Stimulated activated CD8-positive, alpha-beta memory T cell treated with anti-CD3 and anti-CD28 coated beads, Interleukin-2, amount 100 ng/mL, for 1 hour (primary cell): ENCODE measurements around the gene HSPE1.
"Not testable (repeated sequence)": the region's sequence is repeated elsewhere in the genome, so short reads cannot be mapped to it uniquely, and the experiment has no call there.

Source experiments
- DNase-seq, 2 donors: peaks; one replicate each; pipeline ENCODE4 v3.0.0-alpha.2; 2020; ENCODE audit warnings: low read depth in 2 of 2

HSPE1 gene

GRCh38 chr2:197499594-197500502, at the start of gene HSPE1, which contains the start of gene HSPD1:
Gene HSPE1, plus strand, starts transcription at chr2:197500379. Its CDS starts 58 bp downstream, at chr2:197500437.
Gene HSPD1, minus strand, starts transcription at chr2:197499840. Its CDS starts 992 bp downstream, at chr2:197498848.
- peak; percentile 93 to 95 for DNase-seq

GRCh38 chr2:197450465-197450864, 49.7 kb upstream of the HSPE1 start:
- DNase-seq, result no peak

DNA sequence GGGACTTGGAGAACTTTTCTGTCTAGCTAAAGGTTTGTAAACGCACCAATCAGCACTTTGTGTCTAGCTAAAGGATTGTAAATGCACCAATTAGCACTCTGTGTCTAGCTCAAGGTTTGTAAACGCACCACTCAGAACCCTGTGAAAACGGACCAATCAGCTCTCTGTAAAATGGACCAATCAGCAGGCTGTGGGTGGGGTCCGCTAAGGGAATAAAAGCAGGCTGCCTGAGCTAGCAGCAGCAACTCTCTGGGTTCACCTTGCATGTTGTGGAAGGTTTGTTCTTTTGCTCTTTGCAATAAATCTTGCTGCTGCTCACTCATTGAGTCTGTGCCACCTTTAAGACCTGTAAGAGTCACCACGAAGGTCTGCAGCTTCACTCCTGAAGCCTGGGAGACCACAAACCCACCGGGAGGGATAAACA, 49.2 kb upstream of the HSPE1 start:
- not testable (repeated sequence) for DNase-seq

DNA sequence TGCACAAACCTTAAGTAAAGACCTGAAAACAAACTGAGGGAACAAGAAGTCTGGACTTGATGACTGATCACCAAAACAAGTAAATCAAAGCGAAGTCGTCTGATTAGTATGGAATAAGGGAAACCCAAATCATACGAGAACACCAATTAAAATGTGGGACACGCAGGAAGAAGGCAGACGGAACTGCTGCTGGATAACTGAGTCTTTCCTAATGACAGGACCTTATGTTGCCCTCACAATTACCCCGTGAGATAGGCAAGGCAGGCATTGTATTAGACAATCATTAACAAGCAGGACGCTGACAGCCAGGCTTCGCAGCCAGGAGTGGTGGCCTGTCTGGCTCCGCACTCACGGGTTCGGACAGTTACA, 47.4 kb upstream of the HSPE1 start:
- no peak for DNase-seq

- peak; percentile 95 to 96 for DNase-seq
Measured at GRCh38 chr2:197453123-197453913, 46.9 kb upstream of the HSPE1 start, which contains the start of gene COQ10B. Gene COQ10B, plus strand, starts transcription at chr2:197453552. Its CDS starts 9 bp downstream, at chr2:197453561.

- peak in 1 of 2 donors; percentile 41 for DNase-seq
Measured at GRCh38 chr2:197453914-197454398, 46.2 kb upstream of the HSPE1 start.

- no peak for DNase-seq
Measured at GRCh38 chr2:197454923-197455322, 45.3 kb upstream of the HSPE1 start.

- no peak for DNase-seq
Measured at GRCh38 chr2:197455428-197455827, 44.8 kb upstream of the HSPE1 start.

GRCh38 chr2:197460649-197461048, 39.5 kb upstream of the HSPE1 start:
- DNase-seq, result no peak

- DNase-seq, result no peak
Measured at GRCh38 chr2:197461057-197461456, 39.1 kb upstream of the HSPE1 start.

DNA sequence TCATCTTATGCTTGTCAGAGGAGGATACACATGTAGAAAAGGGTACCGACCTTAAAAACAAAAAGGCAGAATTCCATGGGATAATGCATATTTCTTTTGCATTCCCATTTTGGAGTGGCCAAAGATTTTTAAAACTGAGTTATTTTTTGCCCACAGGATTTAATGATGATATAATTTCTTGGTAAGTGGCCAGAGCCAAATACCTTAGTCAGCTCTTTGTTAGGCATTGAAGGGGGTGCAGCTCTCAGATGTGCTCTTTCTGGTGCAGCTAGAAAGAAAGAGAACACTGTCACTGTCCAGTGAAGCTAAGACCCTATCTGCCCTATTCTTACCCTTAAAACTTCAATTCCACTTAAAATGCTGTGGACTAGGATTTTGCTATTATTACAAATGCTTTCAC, 36.0 kb upstream of the HSPE1 start:
- DNase-seq, result no peak

DNA sequence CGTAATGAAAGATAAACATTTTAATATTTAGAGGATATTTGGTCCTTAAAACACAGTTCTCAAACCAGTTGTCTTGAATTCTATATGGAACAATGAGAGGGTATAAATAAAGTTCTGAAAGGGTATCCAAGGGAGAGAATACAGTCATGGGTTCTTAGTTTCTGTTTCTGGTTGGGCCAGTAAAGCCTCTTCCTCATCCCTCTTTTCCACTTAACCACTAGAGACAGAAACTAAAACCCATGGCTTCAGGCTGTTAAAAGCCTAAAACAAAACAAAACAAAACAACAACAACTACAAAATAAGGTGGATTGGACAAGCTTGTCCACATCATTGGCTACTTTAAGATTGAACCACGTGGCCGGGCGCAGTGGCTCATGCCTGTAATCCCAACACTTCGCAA, 28.0 kb upstream of the HSPE1 start:
- DNase-seq, result no peak

DNA sequence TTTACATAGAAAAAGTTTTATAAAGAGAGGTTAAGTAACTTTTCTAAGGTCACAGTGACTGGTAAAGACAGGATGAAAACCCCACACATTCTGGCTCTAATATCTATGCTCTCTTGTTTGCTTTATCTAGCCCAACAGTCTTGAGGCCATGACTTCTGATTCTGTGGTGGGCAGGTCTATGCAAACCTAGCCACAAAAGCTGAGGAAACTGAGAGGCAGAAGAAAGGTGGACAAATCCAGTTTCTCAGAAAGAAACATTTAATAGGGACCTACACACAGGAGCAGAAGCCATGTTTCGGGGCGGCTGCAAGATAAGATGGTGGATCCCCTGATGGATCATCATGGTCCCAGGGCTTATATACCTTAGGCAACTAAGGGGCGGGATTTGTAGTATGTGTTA, 22.4 kb upstream of the HSPE1 start:
- DNase-seq, result no peak

- no peak for DNase-seq
Measured at GRCh38 chr2:197480165-197481036, 19.8 kb upstream of the HSPE1 start.

DNA sequence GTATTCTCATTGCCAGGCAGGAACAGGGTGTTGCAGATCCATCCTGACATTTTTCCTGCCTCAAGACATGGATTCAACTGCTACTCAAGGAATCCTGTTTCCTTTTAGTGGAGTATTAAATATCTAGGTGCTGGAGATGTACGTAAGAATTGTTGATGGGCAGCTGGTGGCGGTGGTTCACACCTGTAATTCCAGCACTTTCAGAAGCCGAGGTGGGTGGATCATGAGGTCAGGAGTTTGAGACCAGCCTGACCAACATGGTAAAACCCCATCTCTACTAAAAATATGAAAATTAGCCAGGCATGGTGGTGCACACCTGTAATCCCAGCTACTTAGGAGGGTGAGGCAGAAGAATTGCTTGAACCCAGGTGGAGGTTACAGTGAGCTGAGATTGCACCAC, 15.9 kb upstream of the HSPE1 start:
- not testable (repeated sequence) for DNase-seq

DNA sequence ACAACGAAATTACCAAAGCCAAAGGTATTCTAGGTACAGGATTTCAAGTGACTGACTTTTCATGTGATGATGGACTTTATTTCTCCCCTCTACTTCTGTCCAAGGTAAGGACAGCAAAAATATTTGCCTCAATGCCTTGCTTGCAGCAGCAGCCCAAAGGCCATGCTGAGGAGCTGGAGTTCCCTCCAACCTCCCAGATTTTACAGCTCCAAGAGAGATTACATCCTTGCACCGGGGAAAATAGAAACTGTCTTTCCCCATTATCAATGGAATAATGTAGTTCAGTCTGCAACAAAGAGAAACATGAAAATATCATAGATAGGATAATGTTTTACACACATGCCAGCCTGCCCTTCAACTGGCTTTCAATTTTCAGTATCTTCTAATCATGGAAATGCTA, 14.0 kb upstream of the HSPE1 start:
- DNase-seq, result no peak

DNA sequence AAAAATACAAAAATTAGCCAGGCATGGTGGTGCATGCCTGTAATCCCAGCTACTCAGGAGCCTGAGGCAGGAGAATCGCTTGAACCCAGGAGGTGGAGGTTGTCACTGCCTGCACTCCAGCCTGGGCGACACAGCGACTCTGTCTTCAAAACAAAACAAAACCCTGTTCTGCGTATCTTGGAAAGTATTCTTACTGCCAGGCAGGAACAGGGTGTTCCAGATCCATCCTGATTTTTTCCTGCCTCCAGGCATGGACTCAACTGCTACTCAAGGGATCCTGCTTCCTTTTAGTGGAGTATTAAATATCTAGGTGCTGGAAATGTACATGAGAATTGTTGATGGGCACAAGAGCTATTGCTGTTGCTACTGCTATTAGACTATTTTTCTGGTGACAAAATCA, 12.8 kb upstream of the HSPE1 start:
- no peak for DNase-seq

DNA sequence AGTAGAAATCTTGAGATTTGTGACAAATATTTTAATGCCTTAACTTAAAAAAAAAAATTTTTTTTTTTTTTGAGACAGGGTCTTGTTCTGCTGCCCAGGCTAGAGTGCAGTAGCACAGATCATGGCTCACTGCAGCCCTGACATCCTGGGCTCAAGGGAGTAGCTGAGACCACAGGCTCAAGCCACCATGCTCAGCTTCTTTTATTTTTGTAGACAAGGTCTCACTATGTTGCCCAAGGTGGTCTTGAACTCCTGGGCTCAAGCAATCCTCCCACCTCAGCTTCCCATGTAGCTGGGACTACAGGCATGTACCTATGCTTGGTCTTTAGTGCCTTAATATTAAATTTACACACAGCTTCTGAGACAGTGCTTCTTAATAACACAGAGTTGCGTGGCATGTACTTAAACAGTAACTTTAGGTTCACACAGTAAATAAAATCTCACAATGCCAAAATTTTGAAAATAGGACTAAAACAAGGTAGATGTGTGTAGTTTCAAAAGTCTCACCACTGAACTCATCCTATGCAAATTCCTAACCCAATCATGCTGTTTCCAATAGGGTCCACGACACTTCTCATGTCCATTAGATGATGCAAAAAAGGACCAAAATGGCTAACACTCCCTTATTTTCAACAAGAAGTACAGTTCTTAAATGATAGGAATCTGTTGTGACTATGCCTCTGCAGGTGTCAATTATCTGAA, 4.6 kb upstream of the HSPE1 start:
- DNase-seq, result no peak

DNA sequence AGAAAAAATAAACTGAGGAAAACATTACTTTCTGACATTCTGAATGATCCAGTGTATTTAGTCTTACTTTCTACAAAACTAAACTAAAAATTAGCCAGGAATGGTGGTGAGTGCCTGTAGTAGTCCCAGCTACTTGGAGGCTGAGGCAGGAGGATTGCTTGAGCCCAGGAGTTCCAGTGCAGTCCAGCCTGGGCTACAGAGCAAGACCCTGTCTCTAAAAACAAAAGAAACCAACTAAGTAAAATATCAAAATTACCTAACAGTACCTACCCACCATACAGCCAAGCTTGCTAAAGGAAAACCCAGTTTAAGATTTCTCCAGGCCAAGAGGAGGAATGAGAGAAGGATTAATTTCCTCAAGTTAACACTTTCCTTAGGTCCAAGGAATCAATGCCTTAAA, 3.5 kb upstream of the HSPE1 start:
- DNase-seq, result no peak

DNA sequence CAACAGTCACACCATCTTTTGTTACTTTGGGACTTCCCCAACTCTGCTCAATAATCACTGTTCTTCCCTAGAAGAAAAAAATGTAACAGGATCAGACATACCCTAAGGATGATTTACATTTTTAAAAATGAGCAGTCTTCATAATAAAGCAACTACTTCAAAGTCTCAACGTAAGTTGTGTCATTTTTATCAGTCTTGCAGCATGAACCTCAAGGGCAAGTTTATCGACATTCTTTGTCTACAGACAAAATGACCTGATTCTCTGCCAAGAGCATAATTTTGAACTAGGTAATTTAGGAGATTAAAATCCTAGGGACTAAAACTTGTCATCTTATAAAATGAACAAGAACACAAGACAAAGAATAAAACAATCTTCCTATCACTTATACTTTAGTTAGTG, 2.9 kb upstream of the HSPE1 start:
- no peak for DNase-seq
